SK-N-SH (cell line): ENCODE results near the gene PIPOX. TPM values are rescaled to one million over a fixed set of nuclear protein-coding genes. Genes with fewer than 3 reads are reported as not detected.

Source experiments
- CTCF ChIA-PET: fragments of 300-600, 350-600 bp; formaldehyde crosslinking; extraction: SDS; loops from one replicate; lab custom pipeline; 2021; lab: Yijun Ruan, JAX
- POLR2A ChIA-PET: fragments of 350-600 bp; sonication (Branson Sonifier 250); formaldehyde crosslinking; extraction: SDS; loops from one replicate; lab custom pipeline; 2020; ENCODE audit warnings: antibody characterized with exemption, inconsistent platforms; lab: Yijun Ruan, JAX
- DNase-seq: peaks from one replicate; pipeline ENCODE4 v3.0.0; 2012
- H2AFZ ChIP-seq: fragments of 200-600 bp; sonication (generic); 2 replicates; pipeline ENCODE4 v1.8.1; 2016; ENCODE audit warnings: antibody characterized with exemption, mild to moderate bottlenecking, low read depth
- H3F3A ChIP-seq: fragments of 200-600 bp; sonication (generic); replicated peaks from 2 replicates; pipeline ENCODE3; 2016; ENCODE audit warnings: antibody characterized with exemption, mild to moderate bottlenecking; ENCODE audit not compliant: insufficient read depth
- H3K27ac ChIP-seq, 2 experiments: fragments of 200-500 bp in 1 of 2; fragments of 200-600 bp in 1 of 2; sonication (Bioruptor generic) in 1 of 2; sonication (generic), shearing (Covaris generic) in 1 of 2; 2 replicates each; pipeline versions ENCODE4 v1.5.1 to v1.6.1; 2014 to 2016; ENCODE audit warnings: low read depth in 2 of 2, inconsistent platforms in 1 of 2, low read length in 1 of 2, mild to moderate bottlenecking in 1 of 2, mixed read lengths in 1 of 2
- H3K27me3 ChIP-seq: fragments of 200-600 bp; sonication (generic), shearing (Covaris generic); 2 replicates; pipeline ENCODE4 v1.6.1; 2016; ENCODE audit warnings: mixed run types; ENCODE audit not compliant: insufficient read depth
- H3K36me3 ChIP-seq, 2 experiments: fragments of 200-500 bp in 1 of 2; fragments of 200-600 bp in 1 of 2; sonication (Bioruptor generic) in 1 of 2; sonication (generic) in 1 of 2; replicated peaks in 1 of 2; 2 replicates each; pipeline versions ENCODE3 to v1.5.1; 2014 to 2016; ENCODE audit warnings: low read length in 1 of 2, mild to moderate bottlenecking in 1 of 2; ENCODE audit not compliant: insufficient read depth in 2 of 2, control insufficient read depth in 1 of 2
- H3K4me1 ChIP-seq, 2 experiments: fragments of 200-500 bp in 1 of 2; fragments of 200-600 bp in 1 of 2; sonication (Bioruptor generic) in 1 of 2; sonication (generic), shearing (Covaris generic) in 1 of 2; 2 replicates each; pipeline versions ENCODE4 v1.5.1 to v1.6.1; 2014 to 2016; ENCODE audit warnings: low read depth in 1 of 2, low read length in 1 of 2, mixed run types in 1 of 2; ENCODE audit not compliant: insufficient read depth in 2 of 2, control insufficient read depth in 1 of 2
- H3K4me2 ChIP-seq: fragments of 200-600 bp; sonication (generic), shearing (Covaris generic); 2 replicates; pipeline ENCODE4 v1.6.1; 2017; ENCODE audit warnings: mixed run types
- H3K4me3 ChIP-seq, 2 experiments: fragments of 200-500 bp in 1 of 2; fragments of 200-600 bp in 1 of 2; sonication (Bioruptor generic) in 1 of 2; sonication (generic), shearing (Covaris generic) in 1 of 2; 2 replicates each; pipeline versions ENCODE4 v1.5.1 to v1.8.1; 2014 to 2016; ENCODE audit warnings: low read depth in 2 of 2, inconsistent platforms in 1 of 2, low read length in 1 of 2, mild to moderate bottlenecking in 1 of 2, mixed read lengths in 1 of 2, moderate library complexity in 1 of 2
- H3K79me2 ChIP-seq: fragments of 200-600 bp; sonication (generic); 2 replicates; pipeline ENCODE4 v1.8.1; 2017; ENCODE audit warnings: mild to moderate bottlenecking; ENCODE audit not compliant: insufficient read depth
- H3K9ac ChIP-seq: fragments of 200-600 bp; sonication (generic); 2 replicates; pipeline ENCODE4 v1.6.1; 2017; ENCODE audit warnings: mixed run types
- H3K9me2 ChIP-seq: fragments of 200-600 bp; sonication (generic); 2 replicates; pipeline ENCODE4 v1.6.1; 2017; ENCODE audit warnings: mixed run types
- H3K9me3 ChIP-seq: fragments of 200-600 bp; sonication (generic); 2 replicates; pipeline ENCODE4 v1.6.1; 2017; ENCODE audit warnings: mixed run types, mild to moderate bottlenecking, moderate library complexity
- H4K20me1 ChIP-seq: fragments of 200-600 bp; sonication (generic); 2 replicates; pipeline ENCODE4 v1.6.1; 2017; ENCODE audit warnings: mild to moderate bottlenecking, mixed run types; ENCODE audit not compliant: insufficient read depth
- EP300 ChIP-seq, 2 experiments: IDR thresholded peaks; 2 replicates each; pipeline versions ENCODE4 v1.4.0 to v1.6.1; 2012; ENCODE audit warnings: borderline replicate concordance in 1 of 2, low read depth in 1 of 2, low read length in 1 of 2
- FOXM1 ChIP-seq: IDR thresholded peaks from 2 replicates; pipeline ENCODE4 v1.4.0; 2012; ENCODE audit warnings: low read depth, mild to moderate bottlenecking
- GABPA ChIP-seq: IDR thresholded peaks from 2 replicates; pipeline ENCODE4 v1.4.0; 2012; ENCODE audit warnings: low read depth, mild to moderate bottlenecking
- GATA2 ChIP-seq: sonication (generic); formaldehyde crosslinking; IDR thresholded peaks from 2 replicates; pipeline ENCODE4 v1.5.0; 2020; ENCODE audit warnings: mild to moderate bottlenecking, missing genetic modification reagents
- MEF2A ChIP-seq: IDR thresholded peaks from 2 replicates; pipeline ENCODE4 v1.4.0; 2012; ENCODE audit warnings: low read depth, borderline replicate concordance
- RAD21 ChIP-seq: IDR thresholded peaks from 2 replicates; pipeline ENCODE4 v1.6.1; 2012; ENCODE audit warnings: mild to moderate bottlenecking, low read length
- RXRA ChIP-seq: IDR thresholded peaks from 2 replicates; pipeline ENCODE4 v1.4.0; 2012; ENCODE audit warnings: low read depth, mild to moderate bottlenecking, borderline replicate concordance
- SMC3 ChIP-seq: IDR thresholded peaks from 2 replicates; pipeline ENCODE4 v1.6.1; 2012; ENCODE audit warnings: low read depth, low read length, improper control_type of control experiment
- WGBS: methylation state at CpG from one replicate; pipeline ENCODE4 v1.1.6; 2017; ENCODE audit warnings: low lambda C conversion rate; 5-methylcytosine and 5-hydroxymethylcytosine counted together
- polyA plus RNA-seq, 3 experiments: library from polyadenylated mRNA; depleted of rRNA; stranded (reverse); fragments of >200 nt; gene quantifications; 2 replicates each; pipeline ENCODE4 v1.2.3, GENCODE V29; 2012
- TF ChIP-seq, protein P1 (sequence below): fragments of 150-350 bp; IDR thresholded peaks from 2 replicates; pipeline ENCODE4 v1.6.1; 2016; ENCODE audit warnings: mild to moderate bottlenecking, low read depth, low read length
- TF ChIP-seq, protein P2 (sequence below): IDR thresholded peaks from 2 replicates; pipeline ENCODE4 v1.4.0; 2012; ENCODE audit warnings: low read depth, borderline replicate concordance
- TF ChIP-seq, protein P3 (sequence below): IDR thresholded peaks from 2 replicates; pipeline ENCODE4 v1.6.1; 2012; ENCODE audit warnings: mild to moderate bottlenecking, low read depth, low read length, moderate library complexity
- TF ChIP-seq, protein P4 (sequence below): IDR thresholded peaks from 2 replicates; pipeline ENCODE4 v1.4.0; 2012; ENCODE audit warnings: low read depth, borderline replicate concordance

The PIPOX gene
- polyA plus RNA-seq, 1 of the 3 experiments (the other 2 are of a cell fraction), result 0.31 TPM

DNA sequence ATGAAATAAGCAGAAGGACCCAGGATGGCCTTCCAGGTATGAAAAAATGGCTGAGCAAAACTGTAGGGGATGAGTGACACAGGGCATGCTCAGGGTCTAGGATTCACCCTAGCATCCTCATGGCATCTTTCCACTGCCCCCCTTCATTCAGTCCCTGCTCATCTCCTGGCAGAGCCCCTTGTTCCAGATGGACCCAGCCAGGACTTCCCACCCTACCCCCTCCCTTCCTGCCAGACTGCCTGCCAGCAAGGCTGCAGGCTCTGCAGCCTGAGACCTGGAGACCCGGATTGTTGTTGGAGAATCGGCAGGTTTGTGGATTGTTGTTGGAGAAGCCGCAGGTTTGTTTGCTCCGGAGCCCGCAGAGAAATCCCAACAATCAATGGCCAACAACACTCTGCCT, 43.7 kb upstream of the PIPOX start:
- H3K36me3 ChIP-seq, result no peaks in the 10 kb centered on the region

DNA sequence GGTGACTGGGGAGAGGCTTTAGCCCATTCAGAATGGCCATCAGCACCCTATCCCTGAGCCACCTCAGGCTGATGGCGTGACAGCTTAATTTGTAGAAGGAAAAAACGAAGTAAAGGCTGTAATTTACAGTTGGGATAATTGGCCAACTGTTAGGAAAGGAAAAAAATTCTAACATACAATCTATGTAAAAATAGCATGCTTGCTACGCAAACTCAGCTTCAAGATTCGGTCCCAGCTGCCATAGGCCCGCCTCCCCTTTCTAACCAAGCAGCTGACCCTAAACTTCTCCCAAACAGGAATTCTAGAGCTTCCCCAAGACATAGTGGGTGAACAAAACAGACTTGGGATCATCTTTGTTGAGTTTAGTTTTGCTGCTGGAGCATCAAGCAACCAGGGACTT, 42.0 kb upstream of the PIPOX start:
- 42% methylated on average over 5 of the region's 5 CpGs for WGBS
- TF ChIP-seq RXRA (no peak), GATA2 (CRISPR knock-in tag) (no peak), MEF2A (no peak), RAD21 (no peak)
- TF ChIP-seq, protein P1, sequence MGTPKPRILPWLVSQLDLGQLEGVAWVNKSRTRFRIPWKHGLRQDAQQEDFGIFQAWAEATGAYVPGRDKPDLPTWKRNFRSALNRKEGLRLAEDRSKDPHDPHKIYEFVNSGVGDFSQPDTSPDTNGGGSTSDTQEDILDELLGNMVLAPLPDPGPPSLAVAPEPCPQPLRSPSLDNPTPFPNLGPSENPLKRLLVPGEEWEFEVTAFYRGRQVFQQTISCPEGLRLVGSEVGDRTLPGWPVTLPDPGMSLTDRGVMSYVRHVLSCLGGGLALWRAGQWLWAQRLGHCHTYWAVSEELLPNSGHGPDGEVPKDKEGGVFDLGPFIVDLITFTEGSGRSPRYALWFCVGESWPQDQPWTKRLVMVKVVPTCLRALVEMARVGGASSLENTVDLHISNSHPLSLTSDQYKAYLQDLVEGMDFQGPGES, result no peak
- TF ChIP-seq, protein P2, sequence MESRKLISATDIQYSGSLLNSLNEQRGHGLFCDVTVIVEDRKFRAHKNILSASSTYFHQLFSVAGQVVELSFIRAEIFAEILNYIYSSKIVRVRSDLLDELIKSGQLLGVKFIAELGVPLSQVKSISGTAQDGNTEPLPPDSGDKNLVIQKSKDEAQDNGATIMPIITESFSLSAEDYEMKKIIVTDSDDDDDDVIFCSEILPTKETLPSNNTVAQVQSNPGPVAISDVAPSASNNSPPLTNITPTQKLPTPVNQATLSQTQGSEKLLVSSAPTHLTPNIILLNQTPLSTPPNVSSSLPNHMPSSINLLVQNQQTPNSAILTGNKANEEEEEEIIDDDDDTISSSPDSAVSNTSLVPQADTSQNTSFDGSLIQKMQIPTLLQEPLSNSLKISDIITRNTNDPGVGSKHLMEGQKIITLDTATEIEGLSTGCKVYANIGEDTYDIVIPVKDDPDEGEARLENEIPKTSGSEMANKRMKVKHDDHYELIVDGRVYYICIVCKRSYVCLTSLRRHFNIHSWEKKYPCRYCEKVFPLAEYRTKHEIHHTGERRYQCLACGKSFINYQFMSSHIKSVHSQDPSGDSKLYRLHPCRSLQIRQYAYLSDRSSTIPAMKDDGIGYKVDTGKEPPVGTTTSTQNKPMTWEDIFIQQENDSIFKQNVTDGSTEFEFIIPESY, result no peak
- TF ChIP-seq, protein P3, sequence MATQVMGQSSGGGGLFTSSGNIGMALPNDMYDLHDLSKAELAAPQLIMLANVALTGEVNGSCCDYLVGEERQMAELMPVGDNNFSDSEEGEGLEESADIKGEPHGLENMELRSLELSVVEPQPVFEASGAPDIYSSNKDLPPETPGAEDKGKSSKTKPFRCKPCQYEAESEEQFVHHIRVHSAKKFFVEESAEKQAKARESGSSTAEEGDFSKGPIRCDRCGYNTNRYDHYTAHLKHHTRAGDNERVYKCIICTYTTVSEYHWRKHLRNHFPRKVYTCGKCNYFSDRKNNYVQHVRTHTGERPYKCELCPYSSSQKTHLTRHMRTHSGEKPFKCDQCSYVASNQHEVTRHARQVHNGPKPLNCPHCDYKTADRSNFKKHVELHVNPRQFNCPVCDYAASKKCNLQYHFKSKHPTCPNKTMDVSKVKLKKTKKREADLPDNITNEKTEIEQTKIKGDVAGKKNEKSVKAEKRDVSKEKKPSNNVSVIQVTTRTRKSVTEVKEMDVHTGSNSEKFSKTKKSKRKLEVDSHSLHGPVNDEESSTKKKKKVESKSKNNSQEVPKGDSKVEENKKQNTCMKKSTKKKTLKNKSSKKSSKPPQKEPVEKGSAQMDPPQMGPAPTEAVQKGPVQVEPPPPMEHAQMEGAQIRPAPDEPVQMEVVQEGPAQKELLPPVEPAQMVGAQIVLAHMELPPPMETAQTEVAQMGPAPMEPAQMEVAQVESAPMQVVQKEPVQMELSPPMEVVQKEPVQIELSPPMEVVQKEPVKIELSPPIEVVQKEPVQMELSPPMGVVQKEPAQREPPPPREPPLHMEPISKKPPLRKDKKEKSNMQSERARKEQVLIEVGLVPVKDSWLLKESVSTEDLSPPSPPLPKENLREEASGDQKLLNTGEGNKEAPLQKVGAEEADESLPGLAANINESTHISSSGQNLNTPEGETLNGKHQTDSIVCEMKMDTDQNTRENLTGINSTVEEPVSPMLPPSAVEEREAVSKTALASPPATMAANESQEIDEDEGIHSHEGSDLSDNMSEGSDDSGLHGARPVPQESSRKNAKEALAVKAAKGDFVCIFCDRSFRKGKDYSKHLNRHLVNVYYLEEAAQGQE, result no peak
- CTCF ChIA-PET, result interaction anchor here (1.0 to 7.2 kb wide), 8 partner anchors 28 to 281 kb away, joined by 3 to 53 read pairs (median 8); partner anchors contain the start of gene RPL23A

More for the DNA sequence above, 43.7 kb upstream of the PIPOX start:
- POLR2A ChIA-PET, result no interaction called here
- no peak overlapping the region for H2AFZ ChIP-seq
- no peak overlapping the region for H3K9ac ChIP-seq
- H3K4me1 ChIP-seq, result peaks cover 0 to 38% of the 10 kb centered on the region in 2 experiments; a peak in 1 of 4 replicates
- CTCF ChIA-PET, result interaction anchor here (1.0 to 3.4 kb wide), 5 partner anchors 12 to 119 kb away, joined by 3 to 18 read pairs (median 5); no protein-coding TSS in a partner anchor
- no peak overlapping the region for H3K4me2 ChIP-seq
- H3K9me2 ChIP-seq, result no peaks in the 10 kb centered on the region
- no peak overlapping the region for H3K4me3 ChIP-seq
- TF ChIP-seq, protein P4, sequence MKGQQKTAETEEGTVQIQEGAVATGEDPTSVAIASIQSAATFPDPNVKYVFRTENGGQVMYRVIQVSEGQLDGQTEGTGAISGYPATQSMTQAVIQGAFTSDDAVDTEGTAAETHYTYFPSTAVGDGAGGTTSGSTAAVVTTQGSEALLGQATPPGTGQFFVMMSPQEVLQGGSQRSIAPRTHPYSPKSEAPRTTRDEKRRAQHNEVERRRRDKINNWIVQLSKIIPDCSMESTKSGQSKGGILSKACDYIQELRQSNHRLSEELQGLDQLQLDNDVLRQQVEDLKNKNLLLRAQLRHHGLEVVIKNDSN, result no peak
- TF ChIP-seq FOXM1 (no peak), EP300 (IDR thresholded peaks at IDR 0.05; ENCODE audit: borderline replicate concordance in 1 of 2, low read depth in 1 of 2, low read length in 1 of 2) (no peak), GABPA (no peak), RXRA (no peak), GATA2 (CRISPR knock-in tag) (no peak), SMC3 (no peak)
- TF ChIP-seq, protein P2, result no peak
- TF ChIP-seq, all 33 proteins: peak for 0
- H3K27ac ChIP-seq, result no peak overlapping the region
- no peaks in the 10 kb centered on the region for H4K20me1 ChIP-seq
- WGBS, result 30% methylated on average over 2 of the region's 5 CpGs
- H3K27me3 ChIP-seq, result peaks cover 15% of the 10 kb centered on the region; the same call in 1 of the 2 replicates
- H3F3A ChIP-seq, result no peaks in the 10 kb centered on the region
- no peaks in the 10 kb centered on the region for H3K9me3 ChIP-seq
- DNase-seq, result no peak
- no peaks in the 10 kb centered on the region for H3K79me2 ChIP-seq

More for the DNA sequence above, 42.0 kb upstream of the PIPOX start:
- H3K27me3 ChIP-seq, result peaks cover 28% of the 10 kb centered on the region
- DNase-seq, result no peak
- POLR2A ChIA-PET, result no interaction called here
- no peaks in the 10 kb centered on the region for H4K20me1 ChIP-seq
- H3F3A ChIP-seq, result no peaks in the 10 kb centered on the region
- H3K4me1 ChIP-seq, result peaks cover under 1 to 47% of the 10 kb centered on the region in 2 experiments; a peak in 2 of 4 replicates
- H2AFZ ChIP-seq, result no peak overlapping the region
- no peaks in the 10 kb centered on the region for H3K36me3 ChIP-seq
- no peak overlapping the region for H3K9ac ChIP-seq
- H3K9me2 ChIP-seq, result no peaks in the 10 kb centered on the region
- no peak overlapping the region for H3K4me3 ChIP-seq
- H3K9me3 ChIP-seq, result no peaks in the 10 kb centered on the region
- H3K4me2 ChIP-seq, result no peak overlapping the region
- no peak overlapping the region for H3K27ac ChIP-seq
- H3K79me2 ChIP-seq, result no peaks in the 10 kb centered on the region
